Peyer's patch (tissue), 4 donors: ENCODE measurements around the gene NANS. TPM values are rescaled to one million over a fixed set of nuclear protein-coding genes. Genes with fewer than 3 reads are reported as not detected.

Experiments used
- DNase-seq, 3 donors: peaks; one replicate each; pipeline ENCODE4 v3.0.0-alpha.2; 2017 to 2019
- H3K27ac ChIP-seq, 4 donors: fragments of 200-600 bp; sonication (generic); one replicate each; pipeline ENCODE4 v1.5.1; 2016 to 2019
- H3K27me3 ChIP-seq, 2 donors: fragments of 200-600 bp; sonication (generic); one replicate each; pipeline ENCODE4 v1.5.1; 2019
- H3K36me3 ChIP-seq, 3 donors: fragments of 200-600 bp; sonication (generic); one replicate each; pipeline ENCODE4 v1.5.1; 2016 to 2019
- H3K4me1 ChIP-seq, 4 donors: fragments of 200-600 bp; sonication (generic); one replicate each; pipeline ENCODE4 v1.5.1; 2016 to 2019
- H3K4me3 ChIP-seq, 4 donors: fragments of 200-600 bp; sonication (generic); 1 replicate in 3 of 4; 2 replicates in 1 of 4; pipeline ENCODE4 v1.5.1; 2016 to 2019; ENCODE audit warnings: mild to moderate bottlenecking in 1 of 4
- H3K9me3 ChIP-seq, 4 donors: fragments of 200-600 bp; sonication (generic); one replicate each; pipeline ENCODE4 v1.5.1; 2016 to 2019; ENCODE audit warnings: mild to moderate bottlenecking in 1 of 4
- CTCF ChIP-seq, 6 experiments: fragments of 450-650 bp in 4 of 6; fragments of 200-600 bp in 2 of 6; sonication (generic) in 1 of 6; IDR thresholded peaks; one replicate each; pipeline ENCODE4 v1.5.1; 2017 to 2019; ENCODE audit warnings: antibody characterized with exemption in 6 of 6, mild to moderate bottlenecking in 3 of 6, moderate library complexity in 1 of 6
- POLR2A ChIP-seq, 2 donors: fragments of 450-650 bp; IDR thresholded peaks; one replicate each; pipeline ENCODE4 v1.5.1; 2017; ENCODE audit warnings: antibody characterized with exemption in 2 of 2, mild to moderate bottlenecking in 2 of 2, moderate library complexity in 2 of 2
- total RNA-seq, 4 donors: library from RNA; depleted of rRNA; stranded (reverse); fragments of >200 nt; gene quantifications; one replicate each; pipeline ENCODE4 v1.1.0, GENCODE V29; 2016

The NANS gene
- total RNA-seq, 4 donors from 2014 or later, result 46.4 to 90.8 (median 76.7) TPM

- TF ChIP-seq POLR2A (IDR thresholded peaks at IDR 0.05), result no peak
- no peak for TF ChIP-seq CTCF (IDR thresholded peaks at IDR 0.05)
- peaks cover 3 to 60% (median 17%) of the 10 kb centered on the region in 4 donors for H3K4me1 ChIP-seq
- H3K36me3 ChIP-seq, result peaks cover 0 to 35% (median 0%) of the 10 kb centered on the region in 3 donors
- no peaks in the 10 kb centered on the region for H3K9me3 ChIP-seq
- H3K27me3 ChIP-seq, result no peaks in the 10 kb centered on the region
- peak overlapping the region; percentile 66 to 84 (median 74) for H3K27ac ChIP-seq
- DNase-seq, result peak in 2 of 3 donors; percentile 12 to 52
- H3K4me3 ChIP-seq, result no peak overlapping the region
Observed at GRCh38 chr9:98101416-98101815, 44.9 kb downstream of the NANS start.

- peaks cover 3 to 64% (median 17%) of the 10 kb centered on the region in 4 donors for H3K4me1 ChIP-seq
- peak; percentile 44 to 95 (median 89) for DNase-seq
- H3K27me3 ChIP-seq, result no peaks in the 10 kb centered on the region
- no peak overlapping the region for H3K4me3 ChIP-seq
- H3K36me3 ChIP-seq, result peaks cover 0 to 31% (median 0%) of the 10 kb centered on the region in 3 donors
- H3K9me3 ChIP-seq, result no peaks in the 10 kb centered on the region
- peak overlapping the region; percentile 62 to 84 (median 72) for H3K27ac ChIP-seq
- TF ChIP-seq POLR2A (IDR thresholded peaks at IDR 0.05) (peak; percentile 45 to 53), CTCF (IDR thresholded peaks at IDR 0.05) (no peak)
Observed at GRCh38 chr9:98101868-98102273, 45.3 kb downstream of the NANS start.

GRCh38 chr9:98104445-98104881 lies 47.9 kb downstream of the NANS start:
- H3K27ac ChIP-seq, result peak overlapping the region; percentile 46 to 84 (median 68)

DNA sequence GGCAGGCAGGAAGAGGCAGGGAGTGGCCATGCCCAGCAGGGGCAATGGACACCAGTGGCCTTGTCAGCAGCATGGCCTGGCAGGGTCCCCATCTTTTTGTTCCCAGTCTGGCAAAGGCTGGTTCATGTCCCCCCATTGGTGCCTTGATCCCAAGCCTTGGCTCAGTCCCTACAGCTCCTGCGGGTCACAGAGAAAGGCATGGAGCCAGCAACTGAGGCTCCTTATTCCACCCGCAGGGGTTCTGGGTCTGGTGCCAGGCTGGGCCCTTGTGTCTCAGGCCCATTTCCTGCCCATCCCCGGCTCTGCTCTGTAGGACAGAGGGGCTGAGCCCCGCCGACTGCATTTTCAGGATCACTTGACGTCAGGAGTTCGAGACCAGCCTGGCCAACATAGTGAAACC lies 48.5 kb downstream of the NANS start:
- Histone ChIP-seq H3K36me3 (peaks cover 0 to 27% (median 0%) of the 10 kb centered on the region in 3 donors), H3K4me1 (peaks cover 0 to 67% (median 17%) of the 10 kb centered on the region in 4 donors), H3K27ac (peak overlapping the region; percentile 46 to 84 (median 68)), H3K4me3 (no peak overlapping the region), H3K27me3 (no peaks in the 10 kb centered on the region), H3K9me3 (no peaks in the 10 kb centered on the region)
- DNase-seq, result peak in 1 of 3 donors; percentile 44
- TF ChIP-seq POLR2A (IDR thresholded peaks at IDR 0.05) (no peak), CTCF (IDR thresholded peaks at IDR 0.05) (no peak)

More at GRCh38 chr9:98104445-98104881, 47.9 kb downstream of the NANS start:
- H3K4me1 ChIP-seq, result peaks cover 3 to 72% (median 20%) of the 10 kb centered on the region in 4 donors
- no peak overlapping the region for H3K4me3 ChIP-seq
- DNase-seq, result peak in 2 of 3 donors; percentile 39 to 63
- peaks cover 0 to 26% (median 0%) of the 10 kb centered on the region in 3 donors for H3K36me3 ChIP-seq
- H3K9me3 ChIP-seq, result no peaks in the 10 kb centered on the region
- TF ChIP-seq CTCF (IDR thresholded peaks at IDR 0.05) (no peak), POLR2A (IDR thresholded peaks at IDR 0.05) (no peak)
- H3K27me3 ChIP-seq, result no peaks in the 10 kb centered on the region

- Histone ChIP-seq H3K4me1 (peaks cover 0 to 45% (median 7%) of the 10 kb centered on the region in 4 donors), H3K36me3 (peaks cover 0 to 32% (median 0%) of the 10 kb centered on the region in 3 donors), H3K9me3 (no peaks in the 10 kb centered on the region), H3K27me3 (no peaks in the 10 kb centered on the region), H3K27ac (peak overlapping the region; percentile 58 to 84 (median 73)), H3K4me3 (no peak overlapping the region)
- TF ChIP-seq CTCF (IDR thresholded peaks at IDR 0.05) (no peak), POLR2A (IDR thresholded peaks at IDR 0.05) (no peak)
- no peak for DNase-seq
Observed at GRCh38 chr9:98107926-98108325, 51.4 kb downstream of the NANS start.
